HG03469 (cell line): ENCODE measurements around the gene SDCCAG8.

ENCODE experiments used
- ATAC-seq: cut with Tn5 transposase; IDR thresholded peaks from one replicate; pipeline ENCODE4 v1.9.1; 2021; ENCODE audit warnings: mild to moderate bottlenecking, moderate library complexity, moderate number of reproducible peaks; ENCODE audit not compliant: unreplicated experiment

Gene SDCCAG8

DNA sequence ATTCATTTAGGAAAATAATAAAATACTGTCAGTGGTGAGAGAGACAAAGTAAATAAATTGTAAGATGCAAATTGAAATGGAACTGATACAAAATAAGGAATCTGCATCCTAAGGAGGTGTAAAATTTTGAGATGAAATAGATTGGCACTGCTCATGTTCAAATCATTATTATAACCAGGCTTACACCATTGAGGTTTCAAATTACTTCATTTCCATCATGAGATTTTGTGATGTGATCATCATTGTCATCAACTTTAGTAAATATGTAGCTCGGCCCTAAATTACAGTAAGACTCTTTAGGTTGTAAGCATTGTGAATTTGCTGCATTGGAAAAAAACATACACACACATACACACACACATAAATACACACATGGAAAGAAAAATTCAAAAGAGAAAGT is 123.4 kb downstream of the SDCCAG8 start:
- ATAC-seq: no peak

DNA sequence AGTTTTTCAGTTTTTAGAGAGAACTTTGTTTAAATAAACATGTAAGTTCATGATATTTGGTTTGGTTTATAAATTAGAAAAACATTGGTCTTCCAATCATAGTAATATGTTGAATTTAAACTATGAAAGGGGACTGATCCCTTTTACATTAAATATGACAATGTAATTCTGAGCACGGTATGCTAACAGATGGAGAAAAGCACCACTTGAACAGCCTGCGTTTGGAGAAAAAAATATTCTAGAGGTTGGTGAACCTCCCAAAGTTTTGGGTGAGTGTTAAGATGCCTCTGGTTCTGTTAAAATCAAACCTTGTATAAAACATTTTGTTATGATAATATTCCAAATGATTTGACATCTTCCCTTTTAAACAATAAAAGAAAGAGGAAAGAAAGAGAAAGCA is 123.9 kb downstream of the SDCCAG8 start:
- ATAC-seq: no peak

DNA sequence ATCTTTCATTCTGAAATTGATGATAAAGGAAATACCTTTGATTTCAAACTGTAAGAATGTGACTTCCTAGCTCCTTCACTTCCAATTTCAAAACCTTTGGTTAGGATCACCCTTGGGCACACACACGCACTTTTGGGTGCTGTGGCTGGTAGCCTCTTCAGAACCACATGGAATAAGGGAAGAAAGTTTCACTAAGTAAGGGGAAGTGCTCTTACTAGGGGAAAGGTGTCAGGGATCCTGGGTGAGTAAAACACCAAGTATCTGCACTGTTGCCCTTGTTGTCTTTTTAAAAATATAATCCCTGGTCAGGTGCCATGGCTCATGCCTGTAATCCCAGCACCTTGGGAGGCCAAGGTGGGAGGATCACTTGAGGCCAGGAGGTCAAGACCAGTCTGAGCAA is 132.4 kb downstream of the SDCCAG8 start:
- no peak for ATAC-seq

DNA sequence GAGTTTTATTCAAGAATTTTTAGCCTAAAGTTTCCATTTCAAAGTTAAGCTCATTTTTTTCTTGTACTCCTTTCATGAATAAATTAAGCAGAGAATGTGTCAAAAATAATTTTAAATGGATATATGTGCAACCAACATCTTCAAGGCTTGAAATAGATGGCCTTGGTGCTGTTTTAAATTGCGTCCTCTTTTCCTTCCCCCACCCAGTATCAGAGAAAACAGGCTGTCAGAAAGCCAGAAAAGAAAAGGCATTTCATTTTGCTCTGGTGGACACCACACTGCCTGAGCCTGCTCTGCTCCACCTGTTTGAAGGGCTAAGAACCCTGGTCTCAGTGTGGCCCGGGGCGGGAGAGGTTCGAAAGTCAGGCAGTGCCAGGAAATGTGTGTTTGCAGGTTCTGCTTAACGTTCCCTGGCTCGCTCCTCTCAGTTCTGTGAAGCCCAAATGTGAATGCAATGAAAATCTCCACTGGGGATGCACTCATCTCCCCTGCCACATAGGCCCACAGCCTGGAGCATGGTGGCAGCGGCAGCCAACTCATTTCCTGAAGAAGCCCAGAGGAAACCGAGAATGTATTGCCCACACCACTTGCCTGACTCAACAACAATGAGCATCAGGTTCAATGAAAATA is 134.4 kb downstream of the SDCCAG8 start:
- no peak for ATAC-seq

DNA sequence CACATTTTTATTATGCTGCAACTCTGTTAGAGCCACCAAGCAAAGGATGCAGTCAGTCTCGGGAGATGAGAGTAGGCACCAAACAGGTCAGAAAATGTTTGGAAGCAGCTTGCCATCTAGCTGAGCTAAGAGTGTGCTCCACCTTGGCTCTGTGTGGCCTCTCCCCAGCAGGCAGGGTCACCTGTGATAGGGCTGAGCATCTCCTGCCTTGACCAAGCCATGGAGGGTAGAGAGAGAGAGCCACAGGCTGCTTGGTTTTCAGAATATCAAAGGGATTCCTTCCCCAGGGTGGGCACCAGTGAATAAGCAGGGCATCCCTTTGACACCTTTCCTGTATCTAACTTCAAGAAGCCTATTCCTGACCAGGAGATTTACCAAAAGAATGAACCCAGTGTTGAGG is 135.5 kb downstream of the SDCCAG8 start:
- no peak for ATAC-seq

DNA sequence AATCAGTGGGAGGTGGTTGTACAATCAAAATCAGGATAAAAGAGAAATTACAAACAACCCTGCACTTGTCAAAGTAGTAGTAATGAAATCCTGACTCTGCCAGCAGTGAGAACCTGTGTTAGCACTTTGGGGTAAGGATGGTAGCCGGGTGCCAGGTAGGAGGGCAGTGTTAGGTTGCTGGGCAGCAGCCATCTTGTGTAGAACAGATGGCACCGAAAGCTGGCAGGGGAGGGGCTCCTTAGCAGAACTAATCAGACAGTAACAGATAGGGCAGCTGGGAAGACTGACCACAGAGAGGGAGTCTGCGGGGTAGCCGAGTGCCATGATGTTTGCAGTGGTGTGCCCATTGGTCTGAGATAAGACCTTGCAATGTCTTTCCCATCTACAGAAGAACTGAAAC is 137.3 kb downstream of the SDCCAG8 start:
- ATAC-seq: no peak

DNA sequence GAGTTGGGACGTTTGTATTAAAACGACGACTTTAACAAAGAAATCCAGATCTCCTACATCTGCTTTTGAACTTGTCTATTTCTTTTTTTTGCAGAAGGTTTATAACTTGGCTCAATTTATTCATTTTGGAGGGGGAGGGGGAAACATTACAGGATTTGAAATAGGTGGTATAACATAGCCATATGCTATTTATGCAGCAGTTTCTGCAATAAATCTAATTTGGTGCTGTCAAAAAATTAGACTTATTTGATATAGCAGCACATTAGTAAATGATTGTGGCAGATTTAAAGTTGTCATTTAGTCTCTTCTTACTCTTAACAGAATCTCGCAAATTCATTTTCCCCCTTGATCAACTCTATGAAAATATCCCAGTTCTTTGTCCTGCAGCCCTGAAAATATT is 138.2 kb downstream of the SDCCAG8 start:
- ATAC-seq: no peak

DNA sequence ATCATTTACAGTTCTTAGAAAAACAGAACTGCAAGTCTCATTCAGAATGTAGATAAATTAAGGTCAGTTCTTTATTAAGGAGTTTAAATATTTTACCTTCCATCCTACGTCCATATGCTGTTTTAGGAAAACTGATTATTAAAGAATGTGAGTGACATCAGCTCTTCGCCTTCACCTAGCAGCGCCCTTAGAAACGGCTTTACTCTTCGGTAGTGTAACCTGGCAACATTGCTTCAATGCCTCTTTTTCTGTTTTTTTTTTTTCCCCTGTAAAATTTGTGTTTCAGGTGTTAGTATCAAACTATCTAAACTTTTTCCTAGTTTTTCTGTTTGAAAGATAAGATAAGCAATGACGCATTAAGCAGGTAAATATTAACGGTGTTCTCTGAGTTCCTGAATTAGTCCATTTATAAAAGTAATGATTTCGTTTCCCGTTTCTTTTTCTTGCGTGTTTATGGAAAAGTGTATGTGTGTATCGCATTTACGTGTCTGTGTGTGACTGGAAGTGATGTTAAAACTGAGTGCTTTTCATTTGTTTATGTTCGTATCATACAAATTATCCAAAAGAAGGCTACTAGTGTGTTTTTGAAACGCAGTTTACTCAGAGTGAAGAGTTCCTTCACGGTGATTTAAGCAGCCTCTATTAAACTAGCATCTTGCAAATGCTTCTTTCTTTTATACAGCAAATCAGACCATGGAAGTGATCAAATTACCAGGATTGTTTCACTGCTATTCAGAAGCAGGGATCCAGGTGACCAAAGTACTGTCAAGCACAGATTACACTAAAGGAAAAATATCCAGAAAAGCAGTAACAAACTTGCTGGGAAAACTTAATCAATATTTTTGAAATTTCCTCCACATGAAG is 139.0 kb downstream of the SDCCAG8 start:
- no peak for ATAC-seq

DNA sequence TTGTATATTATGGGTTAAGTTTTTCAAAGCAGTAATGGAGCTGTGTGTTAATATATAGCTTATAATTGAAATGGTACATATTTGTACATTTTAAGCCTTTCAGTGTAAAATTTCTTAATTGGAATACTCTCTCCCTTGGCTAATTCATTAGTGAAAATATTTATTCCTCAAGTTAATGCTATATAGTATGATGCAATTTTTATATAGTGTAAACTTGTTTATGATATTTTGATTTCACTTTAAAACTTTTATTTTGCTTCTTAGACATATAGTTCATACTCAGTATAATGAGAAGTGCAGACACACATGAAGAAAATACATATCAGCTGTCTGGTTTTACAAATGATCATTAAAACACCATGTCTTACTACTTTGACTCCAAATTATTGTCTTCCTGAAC is 140.6 kb downstream of the SDCCAG8 start:
- ATAC-seq: no peak

DNA sequence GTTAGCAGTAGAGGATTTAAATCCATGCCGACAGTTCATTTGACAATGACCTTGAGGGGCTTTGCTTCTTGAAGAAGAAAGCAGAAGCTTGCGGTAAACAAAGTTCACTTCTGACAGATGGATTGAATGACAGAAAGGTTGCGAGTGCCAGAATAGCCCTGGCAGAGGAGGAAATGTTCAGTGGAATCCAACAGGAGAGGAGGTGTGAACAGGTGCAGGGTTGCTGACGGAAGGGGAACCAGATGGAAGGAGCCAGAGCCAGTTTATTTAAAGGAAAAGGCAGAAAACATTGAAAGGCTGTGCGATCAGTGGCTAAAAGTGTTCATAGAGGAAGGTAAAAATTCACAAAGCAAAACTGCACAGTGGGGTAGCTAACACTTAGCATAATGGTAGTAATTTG is 141.0 kb downstream of the SDCCAG8 start:
- ATAC-seq: no peak

DNA sequence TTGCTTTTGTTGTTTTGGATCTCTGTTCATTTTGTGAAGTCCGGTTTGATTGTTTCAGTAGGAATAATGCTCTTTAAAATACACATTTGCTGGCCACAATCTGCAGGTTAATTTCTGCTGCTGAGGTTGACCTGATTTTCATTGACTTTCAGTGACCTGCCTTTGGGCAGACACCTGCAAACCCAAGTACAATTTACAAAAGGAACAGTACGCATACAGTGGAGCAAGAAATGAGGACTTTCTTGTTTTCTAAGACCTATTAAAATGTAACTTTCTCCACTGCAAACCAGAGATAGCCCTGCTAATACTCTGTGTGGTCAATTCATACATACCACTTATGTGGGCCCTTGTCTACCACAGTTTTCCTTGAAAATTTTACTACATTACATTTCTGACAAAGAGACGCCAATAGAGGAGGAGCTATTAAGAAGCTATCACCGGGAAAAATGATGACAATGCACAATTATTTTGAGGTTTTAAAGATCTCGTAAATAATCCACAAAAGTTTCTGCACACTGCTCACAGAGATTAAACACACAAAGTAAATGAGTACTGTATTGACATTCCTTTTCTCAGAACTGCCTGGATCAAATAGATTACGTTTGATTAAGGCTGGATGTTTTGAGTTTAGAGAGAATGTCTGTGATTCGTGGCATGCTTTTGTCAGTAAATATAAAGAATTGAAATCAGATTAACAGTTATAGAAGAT is 141.9 kb downstream of the SDCCAG8 start:
- no peak for ATAC-seq

DNA sequence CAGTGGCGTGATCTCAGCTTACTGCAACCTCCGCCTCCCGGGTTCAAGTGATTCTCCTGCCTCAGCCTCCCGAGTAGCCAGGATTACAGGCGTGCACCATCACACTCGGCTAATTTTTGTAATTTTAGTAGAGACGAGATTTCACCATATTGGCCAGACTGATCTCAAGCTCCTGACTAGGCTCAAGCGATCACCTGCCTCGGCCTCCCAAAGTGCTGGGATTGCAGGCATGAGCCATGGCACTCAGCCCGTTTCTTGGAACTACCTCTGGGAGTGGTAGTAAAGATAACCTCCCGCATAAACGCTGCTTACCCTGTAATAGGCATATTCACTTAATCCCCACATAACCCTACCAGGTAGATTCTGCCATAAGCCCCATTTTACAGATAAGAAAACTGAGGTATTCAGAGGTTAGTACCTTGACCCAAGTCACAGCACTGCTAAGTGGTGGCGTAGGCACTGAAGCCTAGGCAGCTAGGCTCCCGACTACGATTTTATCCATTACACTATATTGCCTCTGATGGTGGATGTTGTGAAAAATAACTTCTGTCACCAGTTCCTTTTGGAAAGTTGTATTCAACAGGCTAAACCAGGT is 143.8 kb downstream of the SDCCAG8 start:
- no peak for ATAC-seq

DNA sequence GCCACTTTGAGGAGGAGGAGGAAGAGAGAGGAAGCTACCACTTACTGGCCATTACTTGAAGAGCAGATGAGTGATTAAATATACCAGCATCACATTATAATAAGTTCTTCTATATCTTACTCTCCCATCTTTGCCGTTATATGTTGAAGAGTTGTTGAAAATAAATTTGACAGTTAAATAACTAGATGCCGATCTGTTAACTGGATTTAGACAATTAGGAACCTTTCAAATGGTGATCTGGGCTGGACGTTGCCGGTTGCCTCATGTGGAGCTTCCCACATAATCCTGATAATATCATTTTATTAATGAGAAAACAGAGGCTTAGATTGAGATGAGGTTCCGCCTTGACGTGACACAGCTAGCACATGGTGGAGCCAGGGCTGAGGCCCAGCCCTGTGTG is 147.0 kb downstream of the SDCCAG8 start:
- no peak for ATAC-seq

DNA sequence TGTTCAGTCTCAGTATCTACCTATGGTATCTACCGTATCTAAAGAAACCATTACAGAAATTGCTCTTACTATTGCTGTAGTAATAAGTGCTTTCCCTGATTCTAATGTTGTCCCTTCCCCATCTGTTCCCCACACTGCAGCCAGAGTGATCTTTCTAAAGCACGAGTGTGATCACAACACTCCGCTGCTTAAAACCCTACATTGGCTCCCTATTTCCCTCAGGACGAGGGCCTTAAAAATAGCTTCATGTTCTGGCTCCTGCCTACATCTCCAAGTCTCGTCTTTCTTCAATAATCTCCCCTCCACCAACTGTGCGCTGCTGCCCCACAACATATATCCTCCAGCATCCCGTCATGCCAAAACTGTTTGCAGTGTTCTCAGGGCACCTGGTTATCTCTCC is 150.6 kb downstream of the SDCCAG8 start:
- ATAC-seq: no peak

DNA sequence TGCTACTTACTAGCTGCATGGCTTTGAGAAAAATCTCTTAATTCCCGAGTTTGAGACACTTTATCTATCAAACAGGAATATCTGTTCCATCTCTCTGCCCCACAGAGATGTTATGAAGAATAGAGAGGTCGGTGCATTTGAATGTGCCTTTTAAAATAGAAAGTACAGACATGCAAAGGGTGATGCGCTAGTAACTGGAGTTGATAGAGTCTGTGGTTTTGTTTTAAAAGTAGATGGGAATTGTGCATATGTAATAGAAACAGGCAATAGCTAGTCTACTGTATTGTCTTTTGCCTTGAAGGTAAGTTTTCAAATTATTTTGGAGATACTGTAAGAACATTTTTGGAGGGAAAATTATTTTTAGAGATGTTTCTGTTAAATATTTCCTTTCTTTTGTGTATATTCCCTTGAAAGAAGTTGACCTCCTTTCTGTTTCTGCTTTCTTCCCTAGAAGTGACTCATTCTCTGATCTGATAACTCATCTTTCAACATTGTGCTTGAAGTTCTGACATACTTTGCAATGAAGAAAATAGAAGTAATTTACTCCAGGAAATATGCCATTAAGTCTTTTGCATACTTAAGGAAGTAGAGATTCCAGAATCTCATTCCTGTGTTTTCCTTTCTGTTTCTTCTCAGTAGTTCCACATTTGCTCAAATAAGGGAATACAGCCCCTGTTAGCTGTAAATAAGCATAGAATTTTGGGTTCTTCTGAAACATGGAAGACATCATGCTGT is 151.6 kb downstream of the SDCCAG8 start:
- ATAC-seq: no peak

DNA sequence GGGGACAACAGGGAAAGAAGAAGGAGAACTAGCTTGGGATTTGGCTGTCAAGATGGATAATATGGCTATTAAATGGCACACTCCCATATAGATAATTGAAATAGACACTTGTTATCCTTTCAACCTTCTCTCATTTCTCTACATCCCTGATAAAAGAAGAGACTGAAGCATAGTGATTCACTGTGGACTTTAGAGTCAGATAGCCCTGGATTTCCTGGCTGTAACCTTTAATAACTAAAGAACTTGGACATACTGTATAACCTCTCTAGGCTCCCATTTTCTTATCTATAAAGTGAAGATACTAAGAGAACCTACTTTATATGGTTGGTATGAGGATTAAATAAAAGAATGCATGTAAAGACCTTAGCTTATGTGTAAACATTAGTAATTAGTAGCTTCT is 152.6 kb downstream of the SDCCAG8 start:
- no peak for ATAC-seq

DNA sequence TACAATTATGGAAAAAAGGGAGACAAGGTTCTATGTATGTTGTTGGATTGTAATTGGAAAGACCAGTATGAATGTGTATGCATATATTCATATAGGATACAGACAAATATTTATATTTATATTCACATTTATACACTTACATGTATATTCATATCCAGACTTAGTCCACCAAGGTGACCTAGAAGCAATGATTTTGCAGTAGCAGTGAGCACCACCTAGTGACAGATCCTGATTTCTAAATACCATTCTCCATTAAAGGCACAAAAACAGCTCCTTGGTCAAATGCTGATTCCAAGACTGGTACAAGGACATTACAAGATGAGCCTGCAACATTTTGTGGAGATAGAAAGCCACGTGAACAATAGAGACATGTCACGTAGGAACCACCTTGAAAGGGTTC is 153.4 kb downstream of the SDCCAG8 start:
- no peak for ATAC-seq

DNA sequence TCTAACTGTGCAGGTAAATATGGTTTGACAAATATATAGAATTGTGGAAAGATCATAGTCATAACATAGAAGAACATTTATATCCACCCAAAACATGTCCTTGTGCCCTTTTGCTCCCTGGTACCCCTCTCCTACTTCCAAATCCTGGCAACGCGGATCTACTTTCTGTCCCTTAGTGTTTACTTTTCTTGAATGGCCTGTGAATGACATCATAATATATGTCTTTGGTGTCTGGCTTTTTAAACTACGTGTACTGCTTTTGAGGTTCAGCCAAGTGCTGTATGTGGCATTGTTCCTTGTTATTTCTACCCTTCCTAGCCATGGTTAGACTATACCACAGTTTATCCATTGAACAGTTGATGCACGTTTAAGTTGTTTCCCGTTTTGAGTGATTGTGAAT is 155.6 kb downstream of the SDCCAG8 start:
- no peak for ATAC-seq

DNA sequence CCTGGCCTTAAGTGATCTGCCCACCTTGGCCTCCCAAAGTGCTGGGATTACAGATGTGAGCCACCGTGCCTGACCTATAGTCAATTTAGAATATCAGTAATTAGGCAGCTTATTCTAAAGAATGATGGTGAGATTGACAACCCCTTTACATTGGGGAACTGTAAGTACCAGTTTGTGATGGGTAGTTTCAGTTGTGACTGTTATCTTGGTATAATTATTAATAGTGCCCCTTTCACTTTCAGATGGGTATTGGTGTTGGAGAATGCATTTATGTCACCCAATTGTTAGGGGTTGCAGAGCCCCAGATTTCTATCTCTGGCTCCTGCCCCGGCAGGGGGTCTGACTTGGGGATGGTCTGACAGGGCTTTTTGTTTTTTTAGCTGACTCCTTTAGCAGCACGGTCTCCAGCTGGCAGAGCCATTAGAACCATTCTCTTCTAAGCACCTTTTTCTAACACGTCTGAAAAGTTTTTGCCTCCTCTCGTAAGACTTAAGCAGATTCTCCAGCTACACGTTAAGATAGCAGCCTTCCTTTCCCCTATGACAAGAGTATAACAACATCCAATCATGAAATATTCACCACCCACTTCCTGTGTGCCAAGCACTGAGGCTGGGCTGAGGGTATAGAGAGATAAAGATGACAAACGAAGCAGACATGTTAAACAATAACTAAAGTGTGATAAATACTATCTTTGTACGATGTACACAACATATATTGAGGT is 157.8 kb downstream of the SDCCAG8 start:
- ATAC-seq: no peak

DNA sequence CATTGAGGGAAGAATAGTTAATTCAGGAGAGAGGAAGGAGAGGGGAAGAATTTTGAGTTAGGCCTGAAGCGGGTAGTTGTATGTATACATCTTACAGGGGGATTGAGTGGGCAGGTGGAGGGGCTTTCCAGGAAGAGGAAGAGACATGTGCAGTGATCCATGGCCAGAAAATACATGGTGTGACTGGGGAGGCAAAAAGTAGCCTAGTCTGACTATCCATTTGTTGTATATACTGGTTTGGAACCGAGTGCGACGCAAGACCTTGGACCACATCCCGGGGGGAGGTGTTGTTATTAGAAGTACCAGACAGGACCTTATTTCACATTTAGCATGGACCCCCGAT is 158.3 kb downstream of the SDCCAG8 start:
- no peak for ATAC-seq
